ENCODE data around the gene PROK2.

Gene PROK2

GRCh38 chr3:71784914-71785531 lies at the start of gene PROK2:
PROK2 (minus strand) TSS chr3:71785148; CDS start chr3:71785052, 96 bp downstream.
- no peak for DNase-seq (ENCODE audit: low spot score)

GRCh38 chr3:71831599-71831998 lies 46.7 kb upstream of the PROK2 start:
- DNase-seq (ENCODE audit: low spot score), result no peak

GRCh38 chr3:71825551-71826283 lies 40.8 kb upstream of the PROK2 start:
- DNase-seq (ENCODE audit: low spot score), result no peak

- no peak for DNase-seq (ENCODE audit: low spot score)
Observed at GRCh38 chr3:71821116-71821515, 36.2 kb upstream of the PROK2 start.

- no peak for DNase-seq (ENCODE audit: low spot score)
Observed at GRCh38 chr3:71817262-71817661, 32.3 kb upstream of the PROK2 start.

GRCh38 chr3:71816767-71817156 lies 31.8 kb upstream of the PROK2 start:
- DNase-seq (ENCODE audit: low spot score), result no peak

GRCh38 chr3:71815340-71816067 lies 30.6 kb upstream of the PROK2 start:
- DNase-seq (ENCODE audit: low spot score), result no peak

- DNase-seq (ENCODE audit: low spot score), result no peak
Observed at GRCh38 chr3:71813704-71814103, 28.8 kb upstream of the PROK2 start.

- DNase-seq (ENCODE audit: low spot score), result no peak
Observed at GRCh38 chr3:71813073-71813472, 28.1 kb upstream of the PROK2 start.

- DNase-seq (ENCODE audit: low spot score), result no peak
Observed at GRCh38 chr3:71810056-71810455, 25.1 kb upstream of the PROK2 start.

GRCh38 chr3:71809321-71810026 lies 24.5 kb upstream of the PROK2 start:
- no peak for DNase-seq (ENCODE audit: low spot score)

- DNase-seq (ENCODE audit: low spot score), result no peak
Observed at GRCh38 chr3:71806736-71807135, 21.8 kb upstream of the PROK2 start.

GRCh38 chr3:71805691-71806090 lies 20.7 kb upstream of the PROK2 start:
- DNase-seq (ENCODE audit: low spot score), result no peak

- no peak for DNase-seq (ENCODE audit: low spot score)
Observed at GRCh38 chr3:71805199-71805598, 20.3 kb upstream of the PROK2 start.

GRCh38 chr3:71803248-71803647 lies 18.3 kb upstream of the PROK2 start:
- DNase-seq (ENCODE audit: low spot score), result no peak

- DNase-seq (ENCODE audit: low spot score), result no peak
Observed at GRCh38 chr3:71801986-71802385, 17.0 kb upstream of the PROK2 start.

GRCh38 chr3:71800023-71800422 lies 15.1 kb upstream of the PROK2 start:
- DNase-seq (ENCODE audit: low spot score), result no peak

GRCh38 chr3:71797455-71797854 lies 12.5 kb upstream of the PROK2 start:
- no peak for DNase-seq (ENCODE audit: low spot score)

- DNase-seq (ENCODE audit: low spot score), result no peak
Observed at GRCh38 chr3:71796290-71796689, 11.3 kb upstream of the PROK2 start.

- DNase-seq (ENCODE audit: low spot score), result no peak
Observed at GRCh38 chr3:71791634-71792033, 6.7 kb upstream of the PROK2 start.

GRCh38 chr3:71789922-71790321 lies 5.0 kb upstream of the PROK2 start:
- DNase-seq (ENCODE audit: low spot score), result no peak

GRCh38 chr3:71787851-71788405 lies 3.0 kb upstream of the PROK2 start:
- no peak for DNase-seq (ENCODE audit: low spot score)
